Upper lobe of left lung (tissue), 6 donors: Measurements from ENCODE around the gene SSR3. TPM values are rescaled to one million over a fixed set of nuclear protein-coding genes. Genes with fewer than 3 reads are reported as not detected.
"Not testable (repeated sequence)": the region's sequence is repeated elsewhere in the genome, so short reads cannot be mapped to it uniquely, and the experiment has no call there.

Experiments used
- ATAC-seq, 2 donors: fragments of 200-7000 bp; cut with Tn5 transposase; one replicate each; pipeline ENCODE4 v1.9.1; 2022; ENCODE audit warnings: mild to moderate bottlenecking in 2 of 2, moderate library complexity in 2 of 2; ENCODE audit not compliant: low FRiP score in 2 of 2
- DNase-seq, 2 donors: peaks; one replicate each; pipeline ENCODE4 v3.0.0-alpha.2; 2019 to 2020
- H3K27ac ChIP-seq, 4 donors: fragments of 200-600 bp; sonication (generic); one replicate each; pipeline ENCODE4 v1.5.1; 2016 to 2019
- H3K27me3 ChIP-seq, 4 donors: fragments of 200-600 bp; sonication (generic); one replicate each; pipeline ENCODE4 v1.5.1; 2017 to 2019
- H3K36me3 ChIP-seq, 4 donors: fragments of 200-600 bp; sonication (generic); one replicate each; pipeline ENCODE4 v1.5.1; 2016 to 2019
- H3K4me1 ChIP-seq, 4 donors: fragments of 200-600 bp; sonication (generic); one replicate each; pipeline ENCODE4 v1.5.1; 2018 to 2019
- H3K4me3 ChIP-seq, 4 donors: fragments of 200-600 bp; sonication (generic); one replicate each; pipeline ENCODE4 v1.5.1; 2017 to 2019; ENCODE audit warnings: mild to moderate bottlenecking in 2 of 4, moderate library complexity in 1 of 4
- H3K9me3 ChIP-seq, 4 donors: fragments of 200-600 bp; sonication (generic); one replicate each; pipeline ENCODE4 v1.5.1; 2018 to 2019
- EP300 ChIP-seq, 4 donors: sonication (generic); formaldehyde crosslinking; IDR thresholded peaks; one replicate each; pipeline ENCODE4 v1.5.1; 2017; ENCODE audit warnings: antibody characterized with exemption in 4 of 4, control low read depth in 2 of 4
- POLR2A ChIP-seq, 4 donors: fragments of 450-650 bp; IDR thresholded peaks; one replicate each; pipeline ENCODE4 v1.5.1; 2016 to 2017; ENCODE audit warnings: antibody characterized with exemption in 4 of 4, mild to moderate bottlenecking in 2 of 4
- POLR2AphosphoS5 ChIP-seq, 2 donors: sonication (generic); formaldehyde crosslinking; IDR thresholded peaks; one replicate each; pipeline ENCODE4 v1.5.1; 2017; ENCODE audit warnings: antibody characterized with exemption in 2 of 2
- WGBS, 2 donors: methylation state at CpG; one replicate each; pipeline ENCODE4 v1.1.5; 2017 to 2018; 5-methylcytosine and 5-hydroxymethylcytosine counted together
- total RNA-seq, 6 donors: library from RNA; depleted of rRNA in 4 of 6; stranded (reverse); fragments of >200 nt in 4 of 6; gene quantifications; one replicate each; pipeline versions ENCODE4 v1.1.0 to v1.2.1, GENCODE V29; 2016 to 2021
- TF ChIP-seq, protein P1 (sequence below), 6 experiments: fragments of 450-650 bp in 4 of 6; fragments of 200-600 bp in 2 of 6; sonication (generic) in 2 of 6; IDR thresholded peaks; one replicate each; pipeline ENCODE4 v1.5.1; 2016 to 2019; ENCODE audit warnings: antibody characterized with exemption in 6 of 6
- donor health status: DM: no; HTN: no; CAD: no; lungs with moderate emphysema.
- donor health status: DM: no; HTN: yes; CAD: no; lungs with severe emphysema.

SSR3 gene
- total RNA-seq, 6 donors from 2014 or later, result 25.1 to 178 (median 132) TPM

DNA sequence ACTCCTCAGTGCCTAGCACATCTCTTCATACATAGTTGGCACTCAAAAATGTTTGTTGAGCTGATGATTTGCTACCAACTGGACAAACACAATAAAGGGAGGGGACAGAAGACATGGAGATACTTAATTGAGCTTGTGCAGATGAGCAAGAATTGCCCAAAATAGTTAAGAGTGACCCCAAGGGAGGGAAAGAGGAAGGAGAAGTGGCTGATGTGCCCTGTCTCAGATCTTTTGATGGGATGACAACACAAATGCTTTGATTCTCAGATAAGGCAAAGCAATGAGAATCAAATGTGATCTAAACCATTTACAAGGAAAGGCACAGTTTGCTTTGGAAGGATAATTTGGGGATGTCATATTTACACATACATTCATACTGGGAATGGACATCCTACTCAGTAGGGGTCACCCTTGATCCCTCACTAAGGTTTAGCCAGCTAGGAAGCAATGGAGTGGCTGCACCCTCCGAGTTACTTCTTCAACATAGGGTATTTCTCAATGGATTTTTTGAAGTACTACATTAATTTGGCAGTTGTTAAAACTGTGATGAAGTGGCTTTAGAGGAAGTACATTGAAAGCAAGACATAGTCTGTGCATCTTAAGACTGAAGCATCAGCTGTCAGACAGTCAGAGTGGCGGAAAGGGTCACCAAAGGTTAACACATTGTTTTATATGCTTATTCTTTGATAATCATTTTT lies 21.9 kb upstream of the SSR3 start:
- peak; percentile 65 to 72 for ATAC-seq
- peak overlapping the region in 1 of 4 donors; percentile 5 for H3K27ac ChIP-seq
- WGBS, 2 donors, result 50 to 51% methylated on average over 2 of the region's 2 CpGs

DNA sequence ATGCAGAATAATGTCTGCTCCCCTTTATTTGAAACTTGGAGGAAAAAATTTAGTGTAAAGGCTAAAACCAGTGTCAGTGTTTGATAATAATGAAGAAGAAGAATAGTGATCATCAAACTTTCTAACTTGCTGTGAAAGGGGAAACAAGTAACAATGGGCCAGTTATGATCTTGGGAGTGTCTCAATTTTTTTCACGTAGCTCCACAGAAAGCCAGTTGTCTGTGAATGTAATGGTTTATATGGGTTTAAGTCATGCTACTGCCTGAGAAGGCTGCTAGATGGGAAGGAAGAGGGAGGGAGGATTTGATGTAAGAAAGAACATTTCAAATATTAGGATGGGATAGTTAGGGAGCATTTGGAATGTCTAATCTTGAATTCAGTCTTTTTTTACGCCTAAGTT lies 21.1 kb upstream of the SSR3 start:
- Histone ChIP-seq H3K36me3 (no peaks in the 10 kb centered on the region), H3K27ac (peak overlapping the region in 1 of 4 donors; percentile 5), H3K27me3 (no peaks in the 10 kb centered on the region), H3K4me3 (no peak overlapping the region), H3K4me1 (peaks cover 0 to 6% (median 0%) of the 10 kb centered on the region in 4 donors), H3K9me3 (no peaks in the 10 kb centered on the region)
- TF ChIP-seq POLR2AphosphoS5 (IDR thresholded peaks at IDR 0.05) (no peak), POLR2A (IDR thresholded peaks at IDR 0.05) (no peak), EP300 (IDR thresholded peaks at IDR 0.05) (no peak)
- TF ChIP-seq, protein P1, sequence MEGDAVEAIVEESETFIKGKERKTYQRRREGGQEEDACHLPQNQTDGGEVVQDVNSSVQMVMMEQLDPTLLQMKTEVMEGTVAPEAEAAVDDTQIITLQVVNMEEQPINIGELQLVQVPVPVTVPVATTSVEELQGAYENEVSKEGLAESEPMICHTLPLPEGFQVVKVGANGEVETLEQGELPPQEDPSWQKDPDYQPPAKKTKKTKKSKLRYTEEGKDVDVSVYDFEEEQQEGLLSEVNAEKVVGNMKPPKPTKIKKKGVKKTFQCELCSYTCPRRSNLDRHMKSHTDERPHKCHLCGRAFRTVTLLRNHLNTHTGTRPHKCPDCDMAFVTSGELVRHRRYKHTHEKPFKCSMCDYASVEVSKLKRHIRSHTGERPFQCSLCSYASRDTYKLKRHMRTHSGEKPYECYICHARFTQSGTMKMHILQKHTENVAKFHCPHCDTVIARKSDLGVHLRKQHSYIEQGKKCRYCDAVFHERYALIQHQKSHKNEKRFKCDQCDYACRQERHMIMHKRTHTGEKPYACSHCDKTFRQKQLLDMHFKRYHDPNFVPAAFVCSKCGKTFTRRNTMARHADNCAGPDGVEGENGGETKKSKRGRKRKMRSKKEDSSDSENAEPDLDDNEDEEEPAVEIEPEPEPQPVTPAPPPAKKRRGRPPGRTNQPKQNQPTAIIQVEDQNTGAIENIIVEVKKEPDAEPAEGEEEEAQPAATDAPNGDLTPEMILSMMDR (IDR thresholded peaks at IDR 0.05), result no peak
- no peak for DNase-seq
- 77 to 86% methylated on average over 2 of the region's 2 CpGs for WGBS, 2 donors
- no peak for ATAC-seq

More for the DNA sequence above, 21.9 kb upstream of the SSR3 start:
- Histone ChIP-seq H3K4me3 (no peak overlapping the region), H3K9me3 (no peaks in the 10 kb centered on the region), H3K27me3 (no peaks in the 10 kb centered on the region), H3K4me1 (peaks cover 0 to 6% (median 0%) of the 10 kb centered on the region in 4 donors), H3K36me3 (no peaks in the 10 kb centered on the region)
- TF ChIP-seq POLR2A (IDR thresholded peaks at IDR 0.05), result no peak
- TF ChIP-seq, protein P1 (IDR thresholded peaks at IDR 0.05), result peak in 2 of 6 experiments; percentile 24 to 42
- TF ChIP-seq EP300 (IDR thresholded peaks at IDR 0.05), result no peak
- no peak for TF ChIP-seq POLR2AphosphoS5 (IDR thresholded peaks at IDR 0.05)
- peak in 1 of 2 donors; percentile 63 for DNase-seq

DNA sequence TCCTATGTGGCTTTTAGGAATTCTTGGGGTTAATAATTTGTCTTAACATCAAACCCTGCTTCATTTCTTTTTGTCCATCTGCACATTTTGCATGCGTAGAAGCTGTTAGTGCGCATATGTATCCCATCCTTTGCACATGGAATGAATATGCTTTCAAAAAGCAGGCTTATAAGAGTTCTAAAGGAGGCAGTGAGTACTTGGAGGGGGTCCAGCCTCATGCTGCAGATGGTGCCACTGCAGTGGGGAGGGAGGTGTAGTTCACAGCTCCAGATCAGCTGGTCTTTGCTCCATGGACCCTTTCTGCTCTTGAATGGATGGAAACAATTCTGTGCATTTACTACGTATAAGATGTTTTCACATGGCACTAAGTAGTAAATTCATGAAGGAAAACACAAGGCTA lies 20.7 kb upstream of the SSR3 start:
- Histone ChIP-seq H3K27ac (no peak overlapping the region), H3K36me3 (no peaks in the 10 kb centered on the region), H3K4me3 (no peak overlapping the region), H3K9me3 (no peaks in the 10 kb centered on the region), H3K27me3 (no peaks in the 10 kb centered on the region), H3K4me1 (peaks cover 0 to 6% (median 0%) of the 10 kb centered on the region in 4 donors)
- DNase-seq (no peak), ATAC-seq (no peak)
- TF ChIP-seq EP300 (IDR thresholded peaks at IDR 0.05) (no peak), POLR2AphosphoS5 (IDR thresholded peaks at IDR 0.05) (no peak), POLR2A (IDR thresholded peaks at IDR 0.05) (no peak)
- TF ChIP-seq, protein P1 (IDR thresholded peaks at IDR 0.05), result no peak
- WGBS, 2 donors, result 91 to 95% methylated on average over 3 of the region's 3 CpGs

DNA sequence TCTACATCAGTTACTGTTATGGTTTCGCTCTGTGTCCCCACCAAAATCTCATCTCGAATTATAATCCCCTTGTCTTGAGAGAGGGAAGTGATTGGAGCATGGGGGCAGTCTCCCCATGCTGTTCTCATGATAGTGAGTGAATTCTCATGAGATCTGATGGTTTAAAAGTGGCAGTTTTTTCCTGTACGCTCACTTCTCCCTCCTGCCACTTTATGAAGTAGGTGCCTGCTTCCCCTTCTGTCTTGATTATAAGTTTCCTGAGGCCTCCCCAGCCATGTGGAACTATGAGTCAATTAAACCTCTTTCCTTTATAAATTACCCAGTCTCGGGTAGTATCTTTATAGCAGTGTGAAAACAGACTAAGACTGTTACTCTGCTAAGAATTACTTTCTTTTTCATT lies 15.0 kb upstream of the SSR3 start:
- not testable (repeated sequence) for H3K4me1 ChIP-seq, H3K27me3 ChIP-seq, H3K36me3 ChIP-seq, ATAC-seq, H3K27ac ChIP-seq, H3K4me3 ChIP-seq, H3K9me3 ChIP-seq, DNase-seq
- WGBS, 2 donors, result 64 to 73% methylated on average over 4 of the region's 4 CpGs

DNA sequence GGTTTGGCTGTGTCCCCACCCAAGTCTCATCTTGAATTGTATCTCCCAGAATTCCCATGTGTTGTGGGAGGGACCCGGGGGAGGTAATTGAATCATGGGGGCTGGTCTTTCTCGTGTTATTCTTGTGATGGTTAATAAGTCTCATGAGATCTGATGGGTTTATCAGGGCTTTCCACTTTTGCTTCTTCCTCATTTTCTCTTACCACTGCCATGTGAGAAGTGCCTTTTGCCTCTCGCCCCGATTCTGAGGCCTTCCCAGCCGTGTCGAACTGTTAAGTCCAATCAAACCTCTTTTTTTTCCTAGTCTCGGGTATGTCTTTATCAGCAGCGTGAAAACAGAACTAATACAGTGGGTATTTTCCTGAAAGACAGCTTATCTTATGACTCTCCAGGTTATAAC lies 14.1 kb upstream of the SSR3 start:
- not testable (repeated sequence) for H3K4me1 ChIP-seq, H3K27me3 ChIP-seq, H3K9me3 ChIP-seq, H3K36me3 ChIP-seq, H3K4me3 ChIP-seq, H3K27ac ChIP-seq, ATAC-seq, DNase-seq
- WGBS, 2 donors, result 86% methylated on average over 8 of the region's 8 CpGs
